Activated CD8-positive, alpha-beta memory T cell treated with anti-CD3 and anti-CD28 coated beads, Interleukin-2, amount 50 U/mL, for 48 hours (primary cell): ENCODE measurements around the gene PTPRZ1.

Experiments
- DNase-seq: peaks from one replicate; pipeline ENCODE4 v3.0.0-alpha.2; 2020

PTPRZ1 gene

DNA sequence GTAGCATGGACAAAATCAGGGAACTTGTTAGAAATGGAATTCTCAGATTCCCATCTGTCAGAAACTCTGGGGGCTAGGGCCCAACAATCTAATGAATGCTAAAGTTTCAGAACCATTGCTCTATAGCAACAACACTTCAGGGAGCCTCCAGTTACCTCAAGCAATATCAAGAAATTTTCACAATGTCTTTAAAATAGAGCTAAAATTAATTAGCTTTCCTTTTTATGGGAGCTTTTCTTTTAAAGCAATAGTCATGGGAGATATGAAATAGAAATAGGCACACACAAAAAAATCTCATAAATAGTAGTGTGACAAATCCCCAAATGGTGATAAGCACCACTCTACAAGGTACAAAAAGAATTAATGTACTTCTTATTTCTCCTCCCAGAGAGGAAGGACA is 190.2 kb downstream of the PTPRZ1 start:
- no peak for DNase-seq

DNA sequence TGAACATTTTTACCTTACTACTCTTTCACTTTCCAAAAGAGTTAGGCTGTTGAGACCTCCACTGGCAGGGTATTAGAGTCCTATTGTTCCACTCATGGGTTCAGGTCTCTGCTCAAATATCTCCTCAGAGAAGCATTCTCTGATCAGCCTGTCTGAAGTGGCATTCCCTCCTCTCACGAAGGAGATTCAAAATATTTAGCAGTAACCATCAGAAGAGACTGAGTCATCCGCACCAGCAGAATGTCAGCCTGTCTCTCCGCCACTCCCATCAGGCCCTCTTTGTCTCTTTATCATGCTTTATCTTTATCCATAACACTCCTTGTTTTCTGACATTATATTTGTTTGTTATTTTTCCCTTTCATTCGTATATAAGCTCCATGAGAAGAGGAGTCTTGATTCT is 192.0 kb downstream of the PTPRZ1 start:
- no peak for DNase-seq

DNA sequence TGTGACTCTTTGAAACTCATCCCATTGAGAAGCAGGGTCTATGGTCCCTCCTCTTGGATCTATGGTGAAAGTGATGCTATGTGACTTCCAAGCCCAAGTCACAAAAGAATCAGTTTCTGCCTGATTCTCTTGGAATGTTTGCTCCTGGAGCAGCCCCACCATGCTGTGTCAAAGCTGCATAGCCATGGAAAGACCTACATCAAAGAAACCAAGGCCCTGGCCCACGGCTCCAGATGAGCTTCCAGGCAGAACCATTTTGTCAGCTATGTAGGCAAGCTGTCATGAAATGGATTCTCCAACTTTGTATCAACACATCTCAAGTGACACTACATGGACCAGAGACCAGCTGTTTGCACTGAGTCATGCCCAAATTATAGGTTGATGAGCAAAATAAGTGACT is 194.1 kb downstream of the PTPRZ1 start:
- DNase-seq, result no peak

DNA sequence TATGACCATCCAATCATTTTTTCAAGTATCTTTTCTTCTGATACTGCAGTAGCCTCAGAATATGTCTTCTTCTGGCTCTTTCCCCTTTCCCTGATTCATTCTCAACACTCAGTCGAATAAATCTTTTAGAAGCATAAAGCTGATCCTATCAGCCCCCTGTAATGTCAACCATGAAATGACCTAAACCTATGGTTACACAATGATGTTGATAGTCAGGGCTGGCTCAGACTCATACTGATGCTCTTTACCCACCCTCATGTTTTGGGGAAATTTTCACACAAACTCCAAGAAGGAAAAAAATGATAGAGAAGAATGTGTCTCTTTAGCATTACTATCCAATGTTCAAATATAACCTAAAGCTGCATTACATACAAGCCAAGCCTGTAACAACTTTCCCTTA is 195.1 kb downstream of the PTPRZ1 start:
- DNase-seq, result no peak

DNA sequence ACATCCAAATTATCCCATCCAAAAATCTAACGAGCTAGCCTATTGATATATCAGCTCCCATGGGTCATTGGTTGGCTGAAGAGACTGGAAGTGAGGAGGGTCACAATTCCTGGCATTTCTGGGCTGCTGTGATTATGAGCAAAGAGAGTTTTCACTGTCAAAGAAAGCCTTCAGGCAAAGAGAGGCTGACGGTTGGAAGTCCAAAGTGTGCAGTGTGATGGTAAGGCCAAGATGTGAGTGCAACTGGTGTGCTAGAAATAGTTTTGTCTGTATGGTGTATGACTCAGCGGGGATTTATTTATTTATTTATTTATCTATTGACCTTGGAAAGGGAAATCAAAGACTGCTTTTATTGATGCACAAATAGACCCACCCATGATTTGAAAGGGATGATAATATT is 196.0 kb downstream of the PTPRZ1 start:
- no peak for DNase-seq

DNA sequence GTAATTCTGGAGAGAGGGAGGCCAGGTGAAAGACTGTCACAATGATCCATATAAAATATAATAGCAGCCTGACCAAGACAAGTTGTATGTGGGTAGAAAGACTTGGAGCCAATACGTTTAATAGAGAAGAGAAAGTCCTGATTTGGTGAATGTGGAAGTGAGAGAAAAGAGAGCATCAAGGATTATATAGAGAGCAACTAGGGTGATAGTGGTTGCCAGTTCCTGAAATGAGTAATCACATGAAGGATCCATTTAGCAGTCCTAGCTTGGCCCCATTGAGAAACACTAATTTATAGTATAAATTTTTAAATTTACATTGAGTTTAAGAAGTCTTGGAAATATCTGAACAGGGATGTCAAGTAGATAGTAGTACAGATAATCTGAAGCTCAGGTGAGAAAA is 197.1 kb downstream of the PTPRZ1 start:
- no peak for DNase-seq

DNA sequence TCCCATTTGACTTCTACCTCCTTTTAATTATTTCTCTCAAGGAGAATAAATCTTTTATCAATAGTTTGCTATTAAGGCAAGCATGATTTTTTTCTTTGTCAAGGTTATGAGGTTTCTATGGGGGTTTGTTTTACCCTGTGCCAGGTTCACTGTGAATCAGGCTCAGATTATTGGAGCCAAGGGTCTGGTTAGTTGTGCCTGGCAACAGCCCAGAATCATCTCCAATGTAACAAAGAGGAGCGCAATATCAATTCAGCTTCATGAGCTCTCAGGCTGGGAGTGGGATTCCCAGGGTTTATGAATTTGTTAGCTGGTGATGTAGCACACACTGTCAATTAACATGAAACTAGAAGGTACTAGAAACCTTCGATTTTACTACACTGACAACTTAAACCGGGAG is 197.9 kb downstream of the PTPRZ1 start:
- no peak for DNase-seq

DNA sequence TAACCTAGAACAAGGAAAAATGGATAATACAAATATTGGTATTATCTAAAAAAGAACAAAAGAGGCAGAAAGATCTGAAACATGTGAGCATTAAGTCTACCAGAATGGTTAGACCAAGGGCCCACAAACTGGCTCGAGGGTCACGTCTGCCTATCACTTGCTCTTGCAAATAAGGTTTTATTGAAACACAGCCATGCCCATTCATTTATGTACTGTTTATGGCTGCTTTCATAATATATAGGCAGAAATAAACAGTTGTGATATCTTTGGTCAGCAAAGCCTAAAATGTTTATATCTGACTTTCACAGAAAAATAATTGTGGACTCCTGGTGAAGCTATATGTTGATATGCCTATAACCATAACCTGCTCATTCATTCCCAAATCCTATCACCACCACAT is 199.3 kb downstream of the PTPRZ1 start:
- DNase-seq, result no peak

DNA sequence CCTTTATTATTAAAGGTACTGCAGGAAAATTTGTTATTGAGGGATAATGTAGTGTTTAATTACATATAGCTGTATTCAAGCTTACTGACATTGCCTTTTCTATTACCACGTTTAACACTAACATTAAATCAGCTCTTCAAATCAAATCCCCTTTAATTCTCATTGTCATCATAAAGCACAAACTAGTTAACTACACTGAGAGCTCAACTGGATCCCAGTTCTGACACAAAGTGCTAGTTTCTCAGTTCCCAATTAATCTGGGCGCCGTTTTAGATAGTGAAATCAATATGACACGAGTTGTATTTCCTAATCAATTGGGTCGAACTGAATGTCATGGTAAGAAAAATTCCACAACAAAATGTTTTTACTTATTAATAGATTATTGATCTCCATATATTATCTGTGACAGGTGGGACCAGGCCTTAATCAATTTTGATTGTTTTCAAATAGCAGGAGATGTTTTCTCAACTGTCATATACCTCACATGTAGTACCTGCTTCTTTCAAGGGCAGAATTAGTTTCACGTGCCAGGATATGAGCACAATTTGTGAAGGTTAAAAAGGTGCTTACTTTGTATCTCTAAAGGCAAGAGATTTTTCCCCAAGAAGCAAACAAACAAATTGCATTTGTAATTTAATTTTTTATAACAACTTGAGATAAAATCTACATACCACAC is 200.1 kb downstream of the PTPRZ1 start:
- DNase-seq, result no peak

DNA sequence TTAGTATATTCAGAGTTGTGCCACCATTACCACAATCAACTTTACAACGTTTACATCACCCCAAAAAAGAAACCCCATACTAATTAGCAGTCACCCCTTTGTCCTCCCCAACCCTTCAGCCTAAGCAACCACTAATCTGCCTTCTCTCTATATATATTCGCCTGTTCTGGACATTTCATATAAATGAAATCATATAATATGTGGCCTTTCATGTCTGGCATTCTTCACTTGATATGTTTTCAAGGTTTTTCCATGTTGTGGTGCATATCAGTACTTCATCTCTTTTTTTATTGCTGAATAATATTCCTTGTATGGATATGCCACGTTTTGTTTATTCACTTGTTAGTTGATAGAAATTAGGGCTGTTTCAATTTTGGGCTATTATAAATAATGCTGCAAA is 200.7 kb downstream of the PTPRZ1 start:
- no peak for DNase-seq

DNA sequence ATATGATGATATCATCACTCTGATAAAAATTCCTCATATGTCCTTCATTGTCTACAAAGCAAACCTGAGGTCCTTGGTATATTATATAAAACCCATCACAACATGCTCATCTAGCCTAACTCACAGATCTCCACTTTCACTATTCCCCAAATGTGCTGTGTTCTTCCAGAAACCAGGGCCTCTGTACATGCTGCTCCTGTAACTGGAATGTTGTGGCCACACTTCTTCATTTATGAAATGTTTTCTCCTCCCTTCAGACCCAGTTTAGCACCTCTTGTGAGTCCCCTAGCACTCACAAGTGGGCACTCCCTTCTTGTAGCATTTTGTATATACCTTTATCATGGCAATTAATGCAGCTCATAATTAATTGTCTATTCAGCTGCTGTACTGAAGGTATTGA is 209.2 kb downstream of the PTPRZ1 start:
- no peak for DNase-seq

DNA sequence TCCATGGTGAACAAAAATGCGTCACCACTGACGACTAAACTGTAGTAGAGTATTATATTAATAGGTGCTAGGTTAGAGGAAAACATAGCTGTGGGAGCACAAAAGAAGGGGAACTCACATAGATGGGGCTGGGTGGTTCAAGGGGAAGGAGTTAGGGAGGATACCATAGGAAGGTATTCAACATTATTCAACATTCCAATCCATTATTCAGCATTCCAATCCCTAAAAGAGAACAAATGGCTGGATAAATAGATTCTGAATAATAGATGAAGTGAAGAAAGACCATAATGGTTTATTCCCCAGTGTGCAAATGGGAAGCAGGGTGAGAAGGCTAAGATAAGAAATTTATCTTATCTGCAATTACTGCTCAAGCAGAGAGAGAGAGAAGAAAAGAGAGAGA is 209.7 kb downstream of the PTPRZ1 start:
- DNase-seq, result no peak

DNA sequence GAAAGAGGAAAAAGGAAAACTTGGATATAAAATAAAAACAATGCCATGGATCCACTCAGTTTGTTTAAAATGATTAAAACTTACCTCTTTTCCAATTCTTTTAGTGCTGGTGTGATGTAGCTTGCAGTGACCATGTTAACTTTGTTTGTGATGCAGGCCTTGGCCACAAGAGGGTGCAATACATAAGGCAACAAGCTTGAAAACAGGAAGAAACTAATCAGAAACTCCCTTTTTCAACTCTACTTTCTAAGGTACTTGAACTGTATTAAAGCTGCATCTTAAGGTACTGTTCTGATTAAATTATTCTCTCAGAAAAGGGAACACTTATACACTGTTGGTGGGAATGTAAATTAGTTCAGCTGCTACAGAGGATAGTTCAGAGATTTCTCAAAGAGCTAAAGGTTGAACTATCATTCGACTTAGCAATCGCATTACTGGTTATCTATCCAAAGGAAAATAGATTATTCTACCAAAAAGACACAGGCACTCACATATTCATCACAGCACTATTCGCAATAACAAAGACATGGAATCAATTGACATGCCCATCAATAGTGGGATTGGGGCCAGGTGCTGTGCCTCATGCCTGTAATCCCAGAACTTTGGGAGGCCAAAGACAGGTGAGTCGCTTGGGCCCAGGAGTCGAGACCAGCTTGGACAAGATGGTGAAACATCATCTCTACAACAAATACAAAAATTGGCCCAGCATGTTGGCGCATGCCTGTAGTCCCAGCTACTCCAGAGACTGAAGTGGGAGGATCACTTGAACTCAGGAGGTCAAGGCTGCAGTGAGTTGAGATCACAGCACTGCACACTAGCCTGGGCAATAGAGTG is 220.2 kb downstream of the PTPRZ1 start:
- DNase-seq, result peak; percentile 57

DNA sequence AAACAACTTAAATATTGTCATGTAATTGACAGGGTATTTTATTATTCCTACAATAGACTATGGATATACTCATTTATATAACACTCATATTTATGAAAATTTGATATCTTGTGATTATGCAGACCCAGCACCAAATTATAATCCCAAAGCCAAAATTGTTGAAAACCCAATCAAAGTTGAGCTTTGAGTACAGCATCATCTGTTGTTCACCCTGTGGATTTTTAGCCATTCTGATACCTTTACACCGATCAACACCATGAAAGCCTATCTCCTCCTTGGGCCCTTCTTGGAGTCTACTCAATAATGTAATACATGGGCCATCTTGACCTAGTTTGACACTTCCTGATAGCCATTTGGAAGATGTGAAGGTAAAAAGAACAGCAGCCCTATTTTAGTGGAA is 221.6 kb downstream of the PTPRZ1 start:
- no peak for DNase-seq

DNA sequence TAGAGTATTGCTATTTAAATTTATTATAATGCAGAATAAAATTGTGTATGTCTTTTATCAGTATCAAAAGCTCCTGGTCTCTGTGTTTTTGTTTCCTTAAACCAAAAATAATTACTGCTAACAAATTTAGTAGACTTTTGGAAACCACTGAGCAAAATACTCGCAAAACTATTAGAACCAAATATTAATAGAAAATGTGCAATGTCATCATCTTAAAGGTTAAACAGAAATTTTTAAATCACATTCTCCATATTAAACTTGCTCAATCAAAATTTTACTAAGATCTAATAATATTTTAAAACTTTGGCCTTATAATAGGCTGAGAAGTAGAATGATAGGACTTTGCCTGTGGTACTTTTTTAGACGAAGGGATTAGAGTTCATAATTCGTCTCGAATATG is 222.7 kb downstream of the PTPRZ1 start:
- DNase-seq, result no peak

DNA sequence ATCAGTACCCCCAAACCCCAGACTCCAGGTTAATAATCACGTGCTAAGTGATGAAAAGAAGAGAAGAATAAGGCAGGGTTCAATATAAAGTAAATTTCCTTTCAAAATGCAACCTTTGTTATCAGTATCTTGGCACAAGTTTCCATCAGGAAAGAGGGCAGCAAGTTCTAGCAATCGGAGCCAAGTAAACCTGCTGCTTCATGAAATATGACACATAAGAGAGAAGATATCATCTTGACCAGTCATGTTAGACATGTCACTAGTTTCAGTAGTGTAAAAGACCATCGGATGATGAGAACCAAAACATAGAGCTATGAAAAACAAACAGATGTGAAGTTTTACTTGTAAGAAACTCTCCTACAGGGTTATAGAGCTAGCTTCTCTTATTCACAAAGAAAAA is 227.1 kb downstream of the PTPRZ1 start:
- DNase-seq, result no peak

DNA sequence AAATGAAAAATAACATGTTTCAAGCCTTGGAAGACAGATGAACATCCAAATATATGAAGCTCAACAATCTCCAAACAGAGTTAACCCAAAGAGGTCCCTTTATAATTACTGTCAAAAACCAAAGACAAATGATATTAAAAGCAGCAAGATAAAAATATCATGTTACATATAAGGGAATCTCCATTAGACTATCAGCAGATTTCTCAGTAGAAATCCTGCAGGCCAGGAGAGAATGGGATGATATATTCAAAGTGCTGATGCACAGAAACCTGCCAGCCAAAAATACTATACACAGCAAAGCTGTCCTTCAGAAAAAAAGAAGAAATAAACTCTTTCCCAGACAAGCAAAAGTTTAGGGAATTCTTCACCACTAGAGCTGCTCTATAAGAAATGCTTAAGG is 230.1 kb downstream of the PTPRZ1 start:
- no peak for DNase-seq
